ENCODE results near the gene B4GALT3.

Gene B4GALT3

GRCh38 chr1:161223805-161224694 is 46.7 kb upstream of the B4GALT3 start:
- H3K4me3 ChIP-seq (ENCODE audit: low read depth, low read length), result no peak overlapping the region
- DNase-seq (ENCODE audit: low read depth), result no peak
- in situ Hi-C loops (cut with HindIII; ENCODE audit: low sequenced_read_pairs), result loop anchor here (25.0 kb wide), 1 partner anchor 513 kb away; the partner anchor contains the start of gene DUSP12
- TF ChIP-seq CTCF (IDR thresholded peaks at IDR 0.05; ENCODE audit: low read depth, low read length, missing control alignments), result no peak

GRCh38 chr1:161222175-161223019 is 45.1 kb upstream of the B4GALT3 start:
- H3K4me3 ChIP-seq (ENCODE audit: low read depth, low read length), result no peak overlapping the region
- in situ Hi-C loops (cut with HindIII; ENCODE audit: low sequenced_read_pairs), result loop anchor here (25.0 kb wide), 1 partner anchor 515 kb away; the partner anchor contains the start of gene DUSP12
- no peak for TF ChIP-seq CTCF (IDR thresholded peaks at IDR 0.05; ENCODE audit: low read depth, low read length, missing control alignments)
- no peak for DNase-seq (ENCODE audit: low read depth)

GRCh38 chr1:161220002-161220401 is 42.7 kb upstream of the B4GALT3 start:
- no peak overlapping the region for H3K4me3 ChIP-seq (ENCODE audit: low read depth, low read length)
- TF ChIP-seq CTCF (IDR thresholded peaks at IDR 0.05; ENCODE audit: low read depth, low read length, missing control alignments), result no peak
- in situ Hi-C loops (cut with HindIII; ENCODE audit: low sequenced_read_pairs), result loop anchor here (25.0 kb wide), 1 partner anchor 517 kb away; the partner anchor contains the start of gene DUSP12
- no peak for DNase-seq (ENCODE audit: low read depth)

- no peak overlapping the region for H3K4me3 ChIP-seq (ENCODE audit: low read depth, low read length)
- in situ Hi-C loops (cut with HindIII; ENCODE audit: low sequenced_read_pairs), result loop anchor here (25.0 kb wide), 1 partner anchor 518 kb away; the partner anchor contains the start of gene DUSP12
- DNase-seq (ENCODE audit: low read depth), result no peak
- no peak for TF ChIP-seq CTCF (IDR thresholded peaks at IDR 0.05; ENCODE audit: low read depth, low read length, missing control alignments)
These were observed 42.0 kb upstream of the B4GALT3 start for GRCh38 chr1:161219078-161219892.

- no peak overlapping the region for H3K4me3 ChIP-seq (ENCODE audit: low read depth, low read length)
- in situ Hi-C loops (cut with HindIII; ENCODE audit: low sequenced_read_pairs), result loop anchor here (25.0 kb wide), 1 partner anchor 519 kb away; the partner anchor contains the start of gene DUSP12
- DNase-seq (ENCODE audit: low read depth), result no peak
- TF ChIP-seq CTCF (IDR thresholded peaks at IDR 0.05; ENCODE audit: low read depth, low read length, missing control alignments), result no peak
These were observed 41.2 kb upstream of the B4GALT3 start for GRCh38 chr1:161218301-161219077.

Data from astrocyte of the cerebellum (primary cell).